ENCODE measurements around the gene CFAP161.

GRCh38 chr15:81120069-81120468, 14.0 kb upstream of the CFAP161 start:
- TF ChIP-seq CTCF (IDR thresholded peaks at IDR 0.05): no peak
- no peak for TF ChIP-seq POLR2A (IDR thresholded peaks at IDR 0.05)

Measured in ovary (tissue), 3 donors.